Neural progenitor cell (in vitro differentiated cells): ENCODE measurements around the gene OR6N2.

Experiments
- CTCF ChIP-seq: fragments of 200-600 bp; sonication (generic); IDR thresholded peaks from 2 replicates; pipeline ENCODE4 v1.5.1; 2017; ENCODE audit warnings: antibody characterized with exemption, mild to moderate bottlenecking
- EZH2 ChIP-seq: fragments of 200-600 bp; sonication (generic); IDR thresholded peaks from 2 replicates; pipeline ENCODE4 v1.6.1; 2017; ENCODE audit warnings: antibody characterized with exemption, mild to moderate bottlenecking, moderate library complexity
- EZH2phosphoT487 ChIP-seq: fragments of 200-600 bp; sonication (generic); IDR thresholded peaks from 2 replicates; pipeline ENCODE4 v1.6.1; 2017; ENCODE audit warnings: antibody characterized with exemption

DNA sequence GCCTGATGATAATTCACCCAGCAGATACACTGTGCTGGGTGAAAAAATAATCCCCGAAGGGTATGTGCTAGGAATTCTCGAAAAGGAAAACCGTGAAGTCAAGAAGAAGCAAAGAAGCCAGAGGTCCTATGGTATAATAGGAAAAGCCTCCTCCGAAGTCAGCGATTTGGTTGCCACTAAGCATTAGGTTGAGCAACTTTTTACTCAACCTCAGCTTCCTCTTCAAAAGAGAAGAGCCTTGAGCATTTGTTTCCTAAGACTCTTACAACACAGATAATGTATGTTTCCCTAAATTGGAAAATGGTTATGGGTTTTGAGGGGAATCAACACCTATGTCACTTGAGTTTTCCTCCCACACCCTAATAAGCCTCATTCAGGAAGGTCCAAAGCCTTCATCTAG lies 28.9 kb upstream of the OR6N2 start:
- TF ChIP-seq CTCF (no peak), EZH2 (no peak), EZH2phosphoT487 (no peak)
